Ishikawa (cell line): ENCODE data around the gene UBXN10.

ENCODE experiments used
- CEBPB ChIP-seq: IDR thresholded peaks from 2 replicates; pipeline ENCODE4 v1.6.1; 2012
- CREB1 ChIP-seq: IDR thresholded peaks from 2 replicates; pipeline ENCODE4 v1.6.1; 2012; ENCODE audit warnings: low read depth
- EGR1 ChIP-seq: IDR thresholded peaks from 2 replicates; pipeline ENCODE4 v1.6.1; 2012
- EP300 ChIP-seq: IDR thresholded peaks from 2 replicates; pipeline ENCODE4 v1.6.1; 2012; ENCODE audit warnings: borderline replicate concordance
- FOXM1 ChIP-seq: IDR thresholded peaks from 2 replicates; pipeline ENCODE4 v1.6.1; 2012; ENCODE audit warnings: low read depth, borderline replicate concordance
- NFIC ChIP-seq: IDR thresholded peaks from 2 replicates; pipeline ENCODE4 v1.6.1; 2012
- RAD21 ChIP-seq: IDR thresholded peaks from 2 replicates; pipeline ENCODE4 v1.6.1; 2012; ENCODE audit warnings: low read depth
- TAF1 ChIP-seq: IDR thresholded peaks from 2 replicates; pipeline ENCODE4 v1.6.1; 2012; ENCODE audit warnings: low read depth, mild to moderate bottlenecking
- TCF12 ChIP-seq: IDR thresholded peaks from 2 replicates; pipeline ENCODE4 v1.6.1; 2012; ENCODE audit warnings: low read depth
- TEAD4 ChIP-seq: IDR thresholded peaks from 2 replicates; pipeline ENCODE4 v1.6.1; 2012
- YY1 ChIP-seq: IDR thresholded peaks from 2 replicates; pipeline ENCODE4 v1.6.1; 2012; ENCODE audit warnings: low read depth
- ZBTB7A ChIP-seq: IDR thresholded peaks from 2 replicates; pipeline ENCODE4 v1.6.1; 2012; ENCODE audit warnings: low read depth
- TF ChIP-seq, protein P1 (sequence below): IDR thresholded peaks from 2 replicates; pipeline ENCODE4 v1.6.1; 2012
- TF ChIP-seq, protein P2 (sequence below): IDR thresholded peaks from 2 replicates; pipeline ENCODE4 v1.6.1; 2012
- TF ChIP-seq, protein P3 (sequence below): IDR thresholded peaks from 2 replicates; pipeline ENCODE4 v1.6.1; 2012; ENCODE audit warnings: low read depth, mild to moderate bottlenecking

The UBXN10 gene, protein sequence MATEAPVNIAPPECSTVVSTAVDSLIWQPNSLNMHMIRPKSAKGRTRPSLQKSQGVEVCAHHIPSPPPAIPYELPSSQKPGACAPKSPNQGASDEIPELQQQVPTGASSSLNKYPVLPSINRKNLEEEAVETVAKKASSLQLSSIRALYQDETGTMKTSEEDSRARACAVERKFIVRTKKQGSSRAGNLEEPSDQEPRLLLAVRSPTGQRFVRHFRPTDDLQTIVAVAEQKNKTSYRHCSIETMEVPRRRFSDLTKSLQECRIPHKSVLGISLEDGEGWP

DNA sequence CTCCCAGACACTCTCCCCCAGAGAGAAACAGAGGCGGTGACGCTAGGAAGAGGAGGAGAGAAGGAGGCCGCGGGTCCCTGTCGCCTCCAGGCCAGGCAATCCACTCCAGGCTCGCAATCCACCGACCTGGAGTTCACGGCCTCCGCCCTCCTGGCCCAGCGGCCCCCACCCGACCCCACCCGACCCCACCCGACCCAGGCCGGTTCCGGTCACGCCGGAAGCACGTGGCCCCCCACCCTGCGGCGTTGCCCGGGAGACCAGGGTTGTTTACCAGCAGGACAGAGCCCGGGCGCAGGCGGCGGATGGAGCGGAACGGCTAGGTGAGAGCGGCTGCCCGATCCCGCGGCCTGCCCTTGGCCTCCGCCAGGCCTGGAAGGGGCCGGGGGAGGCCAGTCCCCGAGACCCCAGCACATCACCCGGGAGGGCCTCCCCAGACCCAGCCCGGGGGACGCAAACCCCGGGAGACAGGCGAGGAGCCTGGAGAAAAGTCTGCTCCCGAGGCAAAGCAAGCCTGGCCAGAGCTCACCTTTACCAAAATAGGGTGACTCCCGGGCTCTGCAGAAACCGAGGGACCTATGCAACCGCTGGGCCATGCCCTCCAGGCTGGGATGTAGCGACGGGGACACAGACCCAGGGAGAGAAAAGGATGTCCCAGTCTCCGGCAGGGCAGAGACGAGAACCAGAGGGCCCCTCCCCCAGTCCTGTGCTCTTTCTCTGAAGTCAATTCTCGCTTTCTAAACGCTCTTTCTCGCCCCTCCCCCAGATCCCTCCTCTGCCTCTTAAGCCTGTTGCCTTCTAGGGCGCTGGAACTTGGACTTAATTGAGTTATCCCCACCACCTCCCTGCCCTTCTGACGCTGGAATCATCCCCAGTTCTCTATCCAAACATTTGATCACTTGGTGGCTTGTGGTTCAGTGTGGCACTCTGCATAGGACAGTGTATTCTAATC lies at the start of gene UBXN10, which contains the start of gene PLA2G2C:
Gene UBXN10, plus strand, starts transcription at position 263 of the 949 bp plus-strand sequence. CDS start 4,466 bp downstream, outside the sequence.
Gene PLA2G2C, minus strand, starts transcription at position 685 of the 949 bp plus-strand sequence. CDS start 9,155 bp downstream, outside the sequence.
- TF ChIP-seq NFIC, result no peak
- no peak for TF ChIP-seq TAF1
- no peak for TF ChIP-seq CREB1
- TF ChIP-seq EGR1, result no peak
- TF ChIP-seq FOXM1, result no peak
- TF ChIP-seq, protein P1, sequence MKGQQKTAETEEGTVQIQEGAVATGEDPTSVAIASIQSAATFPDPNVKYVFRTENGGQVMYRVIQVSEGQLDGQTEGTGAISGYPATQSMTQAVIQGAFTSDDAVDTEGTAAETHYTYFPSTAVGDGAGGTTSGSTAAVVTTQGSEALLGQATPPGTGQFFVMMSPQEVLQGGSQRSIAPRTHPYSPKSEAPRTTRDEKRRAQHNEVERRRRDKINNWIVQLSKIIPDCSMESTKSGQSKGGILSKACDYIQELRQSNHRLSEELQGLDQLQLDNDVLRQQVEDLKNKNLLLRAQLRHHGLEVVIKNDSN, result no peak
- TF ChIP-seq, protein P2, sequence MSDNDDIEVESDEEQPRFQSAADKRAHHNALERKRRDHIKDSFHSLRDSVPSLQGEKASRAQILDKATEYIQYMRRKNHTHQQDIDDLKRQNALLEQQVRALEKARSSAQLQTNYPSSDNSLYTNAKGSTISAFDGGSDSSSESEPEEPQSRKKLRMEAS, result no peak
- TF ChIP-seq TCF12, result no peak
- TF ChIP-seq TEAD4, result no peak
- no peak for TF ChIP-seq ZBTB7A
- no peak for TF ChIP-seq RAD21
- TF ChIP-seq, protein P3, sequence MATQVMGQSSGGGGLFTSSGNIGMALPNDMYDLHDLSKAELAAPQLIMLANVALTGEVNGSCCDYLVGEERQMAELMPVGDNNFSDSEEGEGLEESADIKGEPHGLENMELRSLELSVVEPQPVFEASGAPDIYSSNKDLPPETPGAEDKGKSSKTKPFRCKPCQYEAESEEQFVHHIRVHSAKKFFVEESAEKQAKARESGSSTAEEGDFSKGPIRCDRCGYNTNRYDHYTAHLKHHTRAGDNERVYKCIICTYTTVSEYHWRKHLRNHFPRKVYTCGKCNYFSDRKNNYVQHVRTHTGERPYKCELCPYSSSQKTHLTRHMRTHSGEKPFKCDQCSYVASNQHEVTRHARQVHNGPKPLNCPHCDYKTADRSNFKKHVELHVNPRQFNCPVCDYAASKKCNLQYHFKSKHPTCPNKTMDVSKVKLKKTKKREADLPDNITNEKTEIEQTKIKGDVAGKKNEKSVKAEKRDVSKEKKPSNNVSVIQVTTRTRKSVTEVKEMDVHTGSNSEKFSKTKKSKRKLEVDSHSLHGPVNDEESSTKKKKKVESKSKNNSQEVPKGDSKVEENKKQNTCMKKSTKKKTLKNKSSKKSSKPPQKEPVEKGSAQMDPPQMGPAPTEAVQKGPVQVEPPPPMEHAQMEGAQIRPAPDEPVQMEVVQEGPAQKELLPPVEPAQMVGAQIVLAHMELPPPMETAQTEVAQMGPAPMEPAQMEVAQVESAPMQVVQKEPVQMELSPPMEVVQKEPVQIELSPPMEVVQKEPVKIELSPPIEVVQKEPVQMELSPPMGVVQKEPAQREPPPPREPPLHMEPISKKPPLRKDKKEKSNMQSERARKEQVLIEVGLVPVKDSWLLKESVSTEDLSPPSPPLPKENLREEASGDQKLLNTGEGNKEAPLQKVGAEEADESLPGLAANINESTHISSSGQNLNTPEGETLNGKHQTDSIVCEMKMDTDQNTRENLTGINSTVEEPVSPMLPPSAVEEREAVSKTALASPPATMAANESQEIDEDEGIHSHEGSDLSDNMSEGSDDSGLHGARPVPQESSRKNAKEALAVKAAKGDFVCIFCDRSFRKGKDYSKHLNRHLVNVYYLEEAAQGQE, result no peak

DNA sequence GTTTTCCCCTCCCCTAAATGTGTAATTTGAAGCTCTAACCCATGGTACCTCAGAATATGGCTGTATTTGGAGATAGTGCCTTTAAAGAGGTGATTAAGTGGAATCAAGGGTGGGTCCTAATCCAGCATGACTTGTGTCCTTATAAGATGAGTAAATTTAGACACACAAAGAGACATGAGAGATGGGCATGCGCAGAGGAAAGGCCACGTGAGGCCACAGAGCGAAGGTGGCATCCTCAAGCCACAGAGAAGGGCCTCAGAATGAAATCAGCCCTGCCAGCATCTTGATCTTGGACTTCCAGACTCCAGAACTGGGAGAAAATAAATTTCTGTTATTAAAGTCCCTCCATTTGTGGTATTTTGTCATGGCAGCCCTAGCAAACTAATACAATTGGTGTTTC lies 49.6 kb upstream of the UBXN10 start:
- TF ChIP-seq ZBTB7A (no peak), CEBPB (no peak), TAF1 (no peak), TCF12 (no peak)
- TF ChIP-seq, protein P2, result no peak
- TF ChIP-seq, protein P3, result no peak

DNA sequence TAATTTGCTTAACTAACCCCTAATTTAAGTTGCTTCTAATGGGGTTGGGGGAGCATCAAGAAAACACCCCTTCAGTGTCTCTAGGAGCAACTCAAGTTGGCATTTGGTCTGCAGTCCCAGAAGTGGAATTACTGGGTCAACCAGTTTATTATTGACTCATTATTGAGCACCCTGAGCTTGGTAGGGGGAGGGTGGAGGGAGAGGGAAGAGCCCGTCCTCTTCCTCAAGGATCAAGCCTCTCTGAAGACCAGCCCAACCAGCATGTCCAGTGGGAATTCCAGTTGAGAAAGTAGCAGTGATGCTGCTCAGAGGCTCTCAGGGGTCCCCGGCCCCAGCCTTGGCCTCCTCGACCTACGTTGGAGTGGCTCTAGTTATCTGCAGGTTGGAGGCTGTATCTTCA lies 48.8 kb upstream of the UBXN10 start:
- TF ChIP-seq EP300 (no peak), RAD21 (no peak), TCF12 (no peak), ZBTB7A (no peak), YY1 (no peak), CEBPB (no peak), FOXM1 (no peak), CREB1 (no peak)
- TF ChIP-seq, protein P1, result no peak

DNA sequence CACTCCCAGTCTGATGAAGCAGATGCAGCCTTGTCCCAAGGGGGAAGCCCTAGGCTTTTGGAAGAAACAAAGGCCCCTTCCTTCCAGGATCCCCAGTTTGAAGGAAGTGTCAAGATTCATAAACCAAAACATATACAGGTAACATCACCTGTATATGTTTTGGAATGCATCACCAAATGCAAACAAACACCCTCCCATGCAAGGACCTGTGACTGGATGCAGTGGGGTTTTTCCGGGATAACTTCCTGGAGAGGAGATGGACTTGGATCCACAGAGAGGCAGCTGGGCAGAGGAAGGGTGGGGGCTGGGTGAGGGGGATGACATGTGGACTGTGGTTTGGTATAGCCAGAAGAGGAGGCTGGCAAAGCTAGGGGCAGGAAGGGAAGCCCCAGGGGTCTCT lies 48.3 kb upstream of the UBXN10 start:
- TF ChIP-seq CREB1 (no peak), RAD21 (no peak), NFIC (no peak), TEAD4 (no peak), YY1 (no peak), EGR1 (no peak), TAF1 (no peak), ZBTB7A (no peak), TCF12 (no peak), EP300 (no peak), FOXM1 (no peak), CEBPB (no peak)
- TF ChIP-seq, protein P3, result no peak
- TF ChIP-seq, protein P1, result no peak
- TF ChIP-seq, protein P2, result no peak
